Hepatocyte (in vitro differentiated cells): ENCODE measurements around the gene AK1.
"Not testable (repeated sequence)": the region's sequence is repeated elsewhere in the genome, so short reads cannot be mapped to it uniquely, and the experiment has no call there.

Source experiments
- CTCF ChIP-seq: fragments of 200-600 bp; sonication (generic); IDR thresholded peaks from 2 replicates; pipeline ENCODE4 v1.5.1; 2016; ENCODE audit warnings: antibody characterized with exemption, mild to moderate bottlenecking; ENCODE audit not compliant: poor library complexity
- EZH2 ChIP-seq: fragments of 200-600 bp; sonication (generic); IDR thresholded peaks from 2 replicates; pipeline ENCODE4 v1.6.1; 2016; ENCODE audit warnings: antibody characterized with exemption, mild to moderate bottlenecking, borderline replicate concordance

- not testable (repeated sequence) for TF ChIP-seq CTCF, EZH2
Measured at GRCh38 chr9:127845619-127846018, 31.9 kb downstream of the AK1 start.
